ENCODE results near the gene PAH.

GRCh38 chr12:102797528-102797927 is 119.5 kb downstream of the PAH start:
- TF ChIP-seq, protein P1, sequence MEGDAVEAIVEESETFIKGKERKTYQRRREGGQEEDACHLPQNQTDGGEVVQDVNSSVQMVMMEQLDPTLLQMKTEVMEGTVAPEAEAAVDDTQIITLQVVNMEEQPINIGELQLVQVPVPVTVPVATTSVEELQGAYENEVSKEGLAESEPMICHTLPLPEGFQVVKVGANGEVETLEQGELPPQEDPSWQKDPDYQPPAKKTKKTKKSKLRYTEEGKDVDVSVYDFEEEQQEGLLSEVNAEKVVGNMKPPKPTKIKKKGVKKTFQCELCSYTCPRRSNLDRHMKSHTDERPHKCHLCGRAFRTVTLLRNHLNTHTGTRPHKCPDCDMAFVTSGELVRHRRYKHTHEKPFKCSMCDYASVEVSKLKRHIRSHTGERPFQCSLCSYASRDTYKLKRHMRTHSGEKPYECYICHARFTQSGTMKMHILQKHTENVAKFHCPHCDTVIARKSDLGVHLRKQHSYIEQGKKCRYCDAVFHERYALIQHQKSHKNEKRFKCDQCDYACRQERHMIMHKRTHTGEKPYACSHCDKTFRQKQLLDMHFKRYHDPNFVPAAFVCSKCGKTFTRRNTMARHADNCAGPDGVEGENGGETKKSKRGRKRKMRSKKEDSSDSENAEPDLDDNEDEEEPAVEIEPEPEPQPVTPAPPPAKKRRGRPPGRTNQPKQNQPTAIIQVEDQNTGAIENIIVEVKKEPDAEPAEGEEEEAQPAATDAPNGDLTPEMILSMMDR (IDR thresholded peaks at IDR 0.05), result no peak
- no peak for TF ChIP-seq POLR2A (IDR thresholded peaks at IDR 0.05)

Measured in adrenal gland (tissue), 5 donors.